Colonic mucosa (tissue), 4 donors: ENCODE data around the gene GK. TPM values are rescaled to one million over a fixed set of nuclear protein-coding genes. Genes with fewer than 3 reads are reported as not detected.
"Not testable (repeated sequence)": the region's sequence is repeated elsewhere in the genome, so short reads cannot be mapped to it uniquely, and the experiment has no call there.

Experiments used
- DNase-seq: peaks from one replicate; pipeline ENCODE4 v3.0.0-alpha.2; 2020
- H3K27ac ChIP-seq: fragments of 200-600 bp; one replicate; pipeline ENCODE4 v1.8.0; 2021
- H3K27me3 ChIP-seq: fragments of 200-600 bp; one replicate; pipeline ENCODE4 v1.8.0; 2021
- H3K36me3 ChIP-seq: fragments of 200-600 bp; one replicate; pipeline ENCODE4 v1.8.0; 2021
- H3K4me1 ChIP-seq: fragments of 200-600 bp; one replicate; pipeline ENCODE4 v1.8.0; 2021; ENCODE audit warnings: mild to moderate bottlenecking
- H3K4me3 ChIP-seq: fragments of 200-600 bp; one replicate; pipeline ENCODE4 v1.8.0; 2021
- H3K9ac ChIP-seq, 2 donors: one replicate each; pipeline ENCODE4 v1.7.0; 2013; ENCODE audit warnings: control low read depth in 2 of 2, low read depth in 2 of 2, low read length in 2 of 2
- H3K9me3 ChIP-seq: fragments of 200-600 bp; one replicate; pipeline ENCODE4 v1.8.0; 2021
- CTCF ChIP-seq: fragments of 200-600 bp; IDR thresholded peaks from one replicate; pipeline ENCODE4 v1.8.0; 2022; ENCODE audit warnings: antibody characterized with exemption, mild to moderate bottlenecking
- intact Hi-C: fragments of 100-400 bp; cut with DNase I; formaldehyde crosslinking; loops from one replicate; pipeline ENCODE4 v1.14.1; 2022
- total RNA-seq, 2 donors: library from RNA; stranded (reverse); fragmentation: NEBNext Ultra II Directional in 1 of 2; extraction: Animal tissue kit (Norgen Biotek cat#: 25700) in 1 of 2; gene quantifications; one replicate each; pipeline ENCODE4 v1.2.1, GENCODE V29; 2021
- donor health status: healthy.
- donor health status: DM: no; HTN: no; CAD: no.
- donor health status: DM: no; HTN: no; CAD: no.

Gene GK
- total RNA-seq, 2 donors from 2014 or later, result 23.6 to 30.0 TPM

- Histone ChIP-seq H3K36me3 (no peaks in the 10 kb centered on the region), H3K27ac (no peak overlapping the region), H3K4me1 (no peaks in the 10 kb centered on the region), H3K9ac (no peak overlapping the region), H3K4me3 (no peak overlapping the region), H3K27me3 (no peaks in the 10 kb centered on the region), H3K9me3 (no peaks in the 10 kb centered on the region)
- intact Hi-C loops, result no loop called here
- DNase-seq, result no peak
- TF ChIP-seq CTCF, result no peak
These were observed 26.8 kb upstream of the GK start for GRCh38 chrX:30626402-30626801.

GRCh38 chrX:30627818-30628652 is 25.2 kb upstream of the GK start:
- intact Hi-C loops, result no loop called here
- no peak for DNase-seq
- TF ChIP-seq CTCF, result no peak
- Histone ChIP-seq H3K4me1 (no peaks in the 10 kb centered on the region), H3K9me3 (no peaks in the 10 kb centered on the region), H3K36me3 (no peaks in the 10 kb centered on the region), H3K9ac (no peak overlapping the region), H3K4me3 (no peak overlapping the region), H3K27ac (no peak overlapping the region), H3K27me3 (no peaks in the 10 kb centered on the region)

- DNase-seq, intact Hi-C loops, H3K27ac ChIP-seq, H3K9me3 ChIP-seq, H3K4me3 ChIP-seq, H3K36me3 ChIP-seq, H3K9ac ChIP-seq, H3K4me1 ChIP-seq, H3K27me3 ChIP-seq: not testable (repeated sequence)
These were observed 19.2 kb upstream of the GK start for GRCh38 chrX:30634070-30634469.

- H3K36me3 ChIP-seq, result no peaks in the 10 kb centered on the region
- no peak overlapping the region for H3K27ac ChIP-seq
- no peak for DNase-seq
- H3K9me3 ChIP-seq, result no peaks in the 10 kb centered on the region
- intact Hi-C loops, result no loop called here
- H3K9ac ChIP-seq, result no peak overlapping the region
- H3K4me1 ChIP-seq, result no peaks in the 10 kb centered on the region
- no peak overlapping the region for H3K4me3 ChIP-seq
- no peaks in the 10 kb centered on the region for H3K27me3 ChIP-seq
- TF ChIP-seq CTCF, result peak; percentile 20
These were observed 17.6 kb upstream of the GK start for GRCh38 chrX:30635630-30636029.

- intact Hi-C loops, result no loop called here
- Histone ChIP-seq H3K27ac (no peak overlapping the region), H3K9ac (no peak overlapping the region), H3K36me3 (no peaks in the 10 kb centered on the region), H3K4me1 (no peaks in the 10 kb centered on the region), H3K27me3 (no peaks in the 10 kb centered on the region), H3K9me3 (no peaks in the 10 kb centered on the region), H3K4me3 (no peak overlapping the region)
- TF ChIP-seq CTCF, result no peak
- DNase-seq, result no peak
These were observed 15.1 kb upstream of the GK start for GRCh38 chrX:30637874-30638815.

GRCh38 chrX:30639702-30640101 is 13.5 kb upstream of the GK start:
- H3K36me3 ChIP-seq, H3K9ac ChIP-seq, H3K27me3 ChIP-seq, H3K4me3 ChIP-seq, intact Hi-C loops, H3K27ac ChIP-seq, H3K9me3 ChIP-seq, DNase-seq, H3K4me1 ChIP-seq: not testable (repeated sequence)
